GM20431 (cell line): Measurements from ENCODE around the gene NRXN3.

Source experiments
- in situ Hi-C: fragments of 300-500 bp; cut with MseI, MboI; formaldehyde crosslinking; loops from one replicate; pipeline ENCODE4 v1.15.0; 2020; ENCODE audit warnings: low sequenced_read_pairs; ENCODE audit not compliant: unreplicated experiment

NRXN3 gene

GRCh38 chr14:79564371-79564770, 1394.2 kb downstream of the NRXN3 start:
- in situ Hi-C loops = no loop called here

- in situ Hi-C loops = no loop called here
Measured at GRCh38 chr14:79567306-79567705, 1397.1 kb downstream of the NRXN3 start.

- in situ Hi-C loops = no loop called here
Measured at GRCh38 chr14:79568594-79568993, 1398.4 kb downstream of the NRXN3 start.

GRCh38 chr14:79569072-79569471, 1398.9 kb downstream of the NRXN3 start:
- in situ Hi-C loops = no loop called here

- in situ Hi-C loops = no loop called here
Measured at GRCh38 chr14:79570648-79571047, 1400.5 kb downstream of the NRXN3 start.

- in situ Hi-C loops = no loop called here
Measured at GRCh38 chr14:79571366-79571765, 1401.2 kb downstream of the NRXN3 start.

- in situ Hi-C loops = no loop called here
Measured at GRCh38 chr14:79573486-79573885, 1403.3 kb downstream of the NRXN3 start.

GRCh38 chr14:79575032-79575431, 1404.9 kb downstream of the NRXN3 start:
- in situ Hi-C loops = no loop called here

GRCh38 chr14:79576424-79576823, 1406.3 kb downstream of the NRXN3 start:
- in situ Hi-C loops = no loop called here

- in situ Hi-C loops = no loop called here
Measured at GRCh38 chr14:79578470-79578869, 1408.3 kb downstream of the NRXN3 start.

GRCh38 chr14:79580414-79580813, 1410.2 kb downstream of the NRXN3 start:
- in situ Hi-C loops = no loop called here

- in situ Hi-C loops = no loop called here
Measured at GRCh38 chr14:79580906-79581305, 1410.7 kb downstream of the NRXN3 start.

GRCh38 chr14:79581912-79582576, 1411.9 kb downstream of the NRXN3 start:
- in situ Hi-C loops = no loop called here

GRCh38 chr14:79583738-79584408, 1413.7 kb downstream of the NRXN3 start:
- in situ Hi-C loops = no loop called here

GRCh38 chr14:79584679-79585078, 1414.5 kb downstream of the NRXN3 start:
- in situ Hi-C loops = no loop called here

GRCh38 chr14:79585845-79586244, 1415.7 kb downstream of the NRXN3 start:
- in situ Hi-C loops = no loop called here

- in situ Hi-C loops = no loop called here
Measured at GRCh38 chr14:79586416-79586815, 1416.2 kb downstream of the NRXN3 start.

- in situ Hi-C loops = no loop called here
Measured at GRCh38 chr14:79586989-79587598, 1416.9 kb downstream of the NRXN3 start.

- in situ Hi-C loops = no loop called here
Measured at GRCh38 chr14:79587875-79588274, 1417.7 kb downstream of the NRXN3 start.

GRCh38 chr14:79588398-79588797, 1418.2 kb downstream of the NRXN3 start:
- in situ Hi-C loops = no loop called here

- in situ Hi-C loops = no loop called here
Measured at GRCh38 chr14:79596551-79596950, 1426.4 kb downstream of the NRXN3 start.
